K562 (cell line): ENCODE data around the gene ATG7. TPM values are rescaled to one million over a fixed set of nuclear protein-coding genes. Genes with fewer than 3 reads are reported as not detected.

Source experiments
- ATAC-seq: fragments of 200-7000 bp; cut with Tn5 transposase; 3 replicates; pipeline ENCODE4 v1.9.1; 2020; ENCODE audit warnings: moderate library complexity
- BruUV-seq: library from RNA; stranded (reverse); fragments of 400-500 nt; replicated peaks from 2 replicates; lab custom pipeline; 2021; lab: Mats Ljungman, UMichigan
- CTCF ChIA-PET: fragments of 300-600 bp; formaldehyde crosslinking; extraction: SDS; loops from one replicate; lab custom pipeline; 2021; ENCODE audit warnings: low intra/inter-chr PET ratio; lab: Yijun Ruan, JAX
- POLR2A ChIA-PET: fragments of 300-600, 350-650 bp; sonication (Branson Sonifier 250); formaldehyde crosslinking; extraction: SDS; loops from one replicate; lab custom pipeline; 2021; ENCODE audit warnings: antibody characterized with exemption, inconsistent platforms; lab: Yijun Ruan, JAX
- DNase-seq, 4 experiments: peaks; one replicate each; pipeline versions ENCODE4 v3.0.0 to v3.0.0-alpha.2; 2011 to 2018; ENCODE audit warnings: low spot score in 3 of 4, mixed read lengths in 3 of 4; ENCODE audit errors: extremely low read depth in 1 of 4
- FAIRE-seq: peaks from 2 replicates; lab custom pipeline; 2011; peaks lifted over from hg19 to GRCh38; lab: Jason Lieb, UNC
- H2AFZ ChIP-seq: 2 replicates; pipeline ENCODE4 v1.6.0; 2011; ENCODE audit warnings: low read depth, low read length, control low read depth, inconsistent platforms
- H3K27ac ChIP-seq: fragments of 200-600 bp; 3 replicates; pipeline ENCODE4 v1.8.0; 2011; ENCODE audit warnings: low read depth, mild to moderate bottlenecking, control low read depth, inconsistent platforms, low read length, moderate library complexity, mixed read lengths; ENCODE audit errors: extremely low read depth
- H3K27me3 ChIP-seq, 2 experiments: fragments of 300-600 bp in 1 of 2; 2 replicates in 1 of 2; 3 replicates in 1 of 2; pipeline versions ENCODE4 v1.6.0 to v1.8.0; 2011; ENCODE audit warnings: inconsistent platforms in 2 of 2, low read length in 2 of 2, mild to moderate bottlenecking in 1 of 2, mixed read lengths in 1 of 2, moderate library complexity in 1 of 2; ENCODE audit not compliant: control insufficient read depth in 2 of 2, insufficient read depth in 2 of 2
- H3K36me3 ChIP-seq: fragments of 300-600 bp; 3 replicates; pipeline ENCODE4 v1.8.0; 2011; ENCODE audit warnings: mild to moderate bottlenecking, low read length, inconsistent platforms; ENCODE audit not compliant: control insufficient read depth, insufficient read depth
- H3K4me1 ChIP-seq, 2 experiments: fragments of 200-600 bp in 1 of 2; replicated peaks in 1 of 2; 2 replicates in 1 of 2; 3 replicates in 1 of 2; pipeline versions ENCODE4 v1.5.1 to v1.8.0; 2011; ENCODE audit warnings: inconsistent platforms in 2 of 2, low read length in 2 of 2, mild to moderate bottlenecking in 1 of 2, mixed read lengths in 1 of 2, moderate library complexity in 1 of 2; ENCODE audit not compliant: control insufficient read depth in 2 of 2, insufficient read depth in 2 of 2
- H3K4me2 ChIP-seq: 2 replicates; pipeline ENCODE4 v1.6.1; 2011; ENCODE audit warnings: low read length, control low read depth, inconsistent platforms, mixed read lengths; ENCODE audit not compliant: insufficient read depth
- H3K4me3 ChIP-seq: fragments of 200-600 bp; sonication (generic), shearing (Covaris generic); 2 replicates; pipeline ENCODE4 v1.5.1; 2016; ENCODE audit warnings: control low read depth, inconsistent platforms
- H3K79me2 ChIP-seq: fragments of 200-600 bp; 3 replicates; pipeline ENCODE4 v1.8.0; 2011; ENCODE audit warnings: low read length, inconsistent platforms; ENCODE audit not compliant: control insufficient read depth, insufficient read depth
- H3K9ac ChIP-seq, 2 experiments: 2 replicates each; pipeline versions ENCODE4 v1.6.0 to v1.6.1; 2011; ENCODE audit warnings: low read depth in 2 of 2, low read length in 2 of 2, control low read depth in 1 of 2, inconsistent platforms in 1 of 2, mild to moderate bottlenecking in 1 of 2, mixed read lengths in 1 of 2; ENCODE audit not compliant: insufficient read depth in 1 of 2
- H3K9me1 ChIP-seq: one replicate; pipeline ENCODE4 v1.6.0; 2011; ENCODE audit warnings: inconsistent platforms, mild to moderate bottlenecking, low read length, moderate library complexity; ENCODE audit not compliant: control insufficient read depth, insufficient read depth
- H3K9me3 ChIP-seq: replicated peaks from 2 replicates; pipeline ENCODE4 v1.5.1; 2011; ENCODE audit warnings: low read depth, low read length, inconsistent platforms; ENCODE audit not compliant: control insufficient read depth, insufficient read depth
- H4K20me1 ChIP-seq: replicated peaks from 2 replicates; pipeline ENCODE4 v1.6.1; 2011; ENCODE audit warnings: low read length, inconsistent platforms, mixed read lengths; ENCODE audit not compliant: control insufficient read depth, insufficient read depth
- EGR1 ChIP-seq: fragments of 450-650 bp; conservative IDR thresholded peaks from 2 replicates; pipeline ENCODE4 v1.6.1; 2017; ENCODE audit warnings: mild to moderate bottlenecking
- FOXO4 ChIP-seq: fragments of 450-650 bp; formaldehyde crosslinking; IDR thresholded peaks from 2 replicates; pipeline ENCODE4 v1.4.0; 2020; ENCODE audit warnings: mild to moderate bottlenecking, moderate library complexity
- GTF2E2 ChIP-seq: fragments of 200-800 bp; sonication (Bioruptor generic); IDR thresholded peaks from 2 replicates; pipeline ENCODE4 v1.6.1; 2016; ENCODE audit warnings: missing genetic modification characterization, missing compliant biosample characterization
- NR1H2 ChIP-seq: sonication (generic); formaldehyde crosslinking; IDR thresholded peaks from 2 replicates; pipeline ENCODE4 v1.4.0; 2020; ENCODE audit warnings: mild to moderate bottlenecking, missing genetic modification reagents
- RREB1 ChIP-seq: fragments of 250-450 bp; sonication (Bioruptor Pico); IDR thresholded peaks from 2 replicates; pipeline ENCODE4 v1.4.0; 2020
- RUNX1 ChIP-seq: sonication (generic); IDR thresholded peaks from 2 replicates; pipeline ENCODE4 v1.6.1; 2016; ENCODE audit warnings: antibody characterized with exemption, low read depth
- SAP30 ChIP-seq: fragments of 200-600 bp; sonication (generic); IDR thresholded peaks from 2 replicates; pipeline ENCODE4 v1.6.1; 2012; ENCODE audit warnings: borderline replicate concordance, low read depth, mild to moderate bottlenecking, moderate library complexity, low read length, control low read depth, inconsistent platforms; ENCODE audit not compliant: insufficient read depth, poor library complexity, severe bottlenecking
- STAT6 ChIP-seq: sonication (generic); formaldehyde crosslinking; IDR thresholded peaks from 2 replicates; pipeline ENCODE4 v1.8.1; 2023; ENCODE audit warnings: mild to moderate bottlenecking, missing genetic modification reagents
- THAP7 ChIP-seq: fragments of 250-450 bp; sonication (Bioruptor Pico); IDR thresholded peaks from 2 replicates; pipeline ENCODE4 v1.5.0; 2021
- USF2 ChIP-seq: sonication (generic); formaldehyde crosslinking; IDR thresholded peaks from 2 replicates; pipeline ENCODE4 v1.5.0; 2020; ENCODE audit warnings: missing genetic modification reagents
- ZZZ3 ChIP-seq: fragments of 450-650 bp; IDR thresholded peaks from 2 replicates; pipeline ENCODE4 v1.6.1; 2016; ENCODE audit warnings: antibody characterized with exemption, mild to moderate bottlenecking, moderate library complexity
- WGBS: fragments of 100-300 bp; shearing (Covaris generic); methylation state at CpG from one replicate; pipeline ENCODE4 v1.1.6; 2016; ENCODE audit warnings: low coverage, mixed read lengths; ENCODE audit not compliant: insufficient coverage; ENCODE audit errors: missing lambda C conversion rate; 5-methylcytosine and 5-hydroxymethylcytosine counted together
- in situ Hi-C: fragments of 300-500 bp; cut with MboI; formaldehyde crosslinking; loops from 4 replicates; pipeline ENCODE4 v1.15.0; 2018; ENCODE audit warnings: inconsistent platforms, mixed read lengths
- intact Hi-C: fragments of 100-400 bp; cut with micrococcal nuclease; formaldehyde crosslinking; loops from 2 replicates; pipeline ENCODE4 v1.14.2; 2022
- polyA plus RNA-seq, 8 experiments: library from polyadenylated mRNA; depleted of rRNA in 4 of 8; stranded (reverse) in 5 of 8; unstranded in 3 of 8; fragments of >200 nt; fragmentation: Nextera tagmentation in 2 of 8; fragmentation: Illumina TruSeq in 1 of 8; extraction: Ambion mirVana in 2 of 8; extraction: Trizol in 1 of 8; gene quantifications; 2 replicates each; pipeline versions ENCODE4 v1.2.1 to v1.2.3, GENCODE V29; 2011 to 2014; ENCODE audit warnings: inconsistent platforms in 1 of 8, missing spikeins in 1 of 8
- total RNA-seq, 7 experiments: library from RNA; depleted of rRNA in 6 of 7; stranded (reverse); fragments of >200 nt in 6 of 7; fragmentation: Illumina TruSeq in 2 of 7; extraction: Trizol in 2 of 7; gene quantifications; 2 replicates each; pipeline versions ENCODE4 v1.2.1 to v1.2.3, GENCODE V29; 2011 to 2021; ENCODE audit warnings: low replicate concordance in 1 of 7

ATG7 gene
- total and polyA plus RNA-seq, 9 of the 15 experiments (the other 6 are each of a cell fraction or from before 2014, with no cell fraction given) = 18.3 to 45.3 (median 33.6) TPM

- H3K27me3 ChIP-seq = no peaks in the 10 kb centered on the region
- no TSS peak for BruUV-seq
- ChIA-PET POLR2A (interaction anchor here (1.2 kb wide), 1 partner anchor 316 kb away, joined by 3 read pairs; no protein-coding TSS in a partner anchor), CTCF (no interaction called here)
- DNase-seq (no peak), FAIRE-seq (no peak), ATAC-seq (no peak)
- H4K20me1 ChIP-seq = no peaks in the 10 kb centered on the region
- no peak overlapping the region for H3K9ac ChIP-seq
- H3K79me2 ChIP-seq = no peaks in the 10 kb centered on the region
- 58% methylated on average over 2 of the region's 2 CpGs for WGBS
- no peaks in the 10 kb centered on the region for H3K4me1 ChIP-seq
- H3K9me1 ChIP-seq = no peaks in the 10 kb centered on the region
- peaks cover 30% of the 10 kb centered on the region; the same call in 2 of the 3 replicates for H3K36me3 ChIP-seq
- H3K4me3 ChIP-seq = no peak overlapping the region
- no peak overlapping the region for H3K4me2 ChIP-seq
- H3K9me3 ChIP-seq = no peaks in the 10 kb centered on the region
- in situ Hi-C loops (no loop called here), intact Hi-C loops (no loop called here)
- H2AFZ ChIP-seq = no peak overlapping the region
- no peak overlapping the region for H3K27ac ChIP-seq
- no peak for TF ChIP-seq EGR1
- no peak for TF ChIP-seq SAP30
- no peak for TF ChIP-seq NR1H2 (CRISPR knock-in tag)
- TF ChIP-seq RREB1 (CRISPR knock-in tag) = no peak
- TF ChIP-seq ZZZ3 = no peak
- no peak for TF ChIP-seq RUNX1
- no peak for TF ChIP-seq FOXO4 (CRISPR knock-in tag)
- no peak for TF ChIP-seq USF2 (CRISPR knock-in tag)
- TF ChIP-seq THAP7 = no peak
- no peak for TF ChIP-seq GTF2E2 (tag)
- no peak for TF ChIP-seq STAT6 (CRISPR knock-in tag)
Observed at GRCh38 chr3:11329777-11330176, 57.6 kb downstream of the ATG7 start.
